Calu3 (cell line): ENCODE data around the gene GPA33. TPM values are rescaled to one million over a fixed set of nuclear protein-coding genes. Genes with fewer than 3 reads are reported as not detected.

Experiments
- BruUV-seq: library from RNA; stranded (reverse); fragments of 400-500 nt; replicated peaks from 2 replicates; lab custom pipeline; 2021; lab: Mats Ljungman, UMichigan
- CTCF ChIA-PET: fragments of 300-600 bp; sonication (Branson Sonifier 250); formaldehyde crosslinking; loops from one replicate; lab custom pipeline; 2022; ENCODE audit warnings: antibody characterized with exemption; lab: Charles Lee
- DNase-seq: peaks from one replicate; pipeline ENCODE4 v3.0.0; 2022
- H3K27ac Mint-ChIP-seq: one replicate; pipeline ENCODE4 v1.8.0; 2022; ENCODE audit warnings: mixed read lengths; ENCODE audit not compliant: unreplicated experiment
- H3K27me3 Mint-ChIP-seq: one replicate; pipeline ENCODE4 v1.8.0; 2022; ENCODE audit warnings: mixed read lengths; ENCODE audit not compliant: unreplicated experiment
- H3K36me3 Mint-ChIP-seq: one replicate; pipeline ENCODE4 v1.8.0; 2022; ENCODE audit warnings: mild to moderate bottlenecking, moderate library complexity, mixed read lengths; ENCODE audit not compliant: insufficient read depth, unreplicated experiment
- H3K4me1 Mint-ChIP-seq: one replicate; pipeline ENCODE4 v1.8.0; 2022; ENCODE audit warnings: mild to moderate bottlenecking, low read depth, mixed read lengths; ENCODE audit not compliant: unreplicated experiment
- H3K4me3 Mint-ChIP-seq: one replicate; pipeline ENCODE4 v1.8.0; 2022; ENCODE audit warnings: mild to moderate bottlenecking, low read depth, moderate library complexity, mixed read lengths; ENCODE audit not compliant: unreplicated experiment
- H3K9me3 Mint-ChIP-seq: one replicate; pipeline ENCODE4 v1.8.0; 2022; ENCODE audit warnings: low read depth, mixed read lengths; ENCODE audit not compliant: unreplicated experiment
- intact Hi-C: fragments of 100-400 bp; cut with micrococcal nuclease; formaldehyde crosslinking; loops from one replicate; pipeline ENCODE4 v1.10.0; 2022; ENCODE audit not compliant: unreplicated experiment
- total RNA-seq: library from RNA; stranded (reverse); gene quantifications from 2 replicates; pipeline ENCODE4 v1.2.3, GENCODE V29; 2022
- TF ChIP-seq, protein P1 (sequence below): fragments of 200-600 bp; IDR thresholded peaks from one replicate; pipeline ENCODE4 v1.8.0; 2022; ENCODE audit warnings: antibody characterized with exemption; ENCODE audit not compliant: unreplicated experiment

Gene GPA33
- total RNA-seq, 1 experiment from 2014 or later: not detected

DNA sequence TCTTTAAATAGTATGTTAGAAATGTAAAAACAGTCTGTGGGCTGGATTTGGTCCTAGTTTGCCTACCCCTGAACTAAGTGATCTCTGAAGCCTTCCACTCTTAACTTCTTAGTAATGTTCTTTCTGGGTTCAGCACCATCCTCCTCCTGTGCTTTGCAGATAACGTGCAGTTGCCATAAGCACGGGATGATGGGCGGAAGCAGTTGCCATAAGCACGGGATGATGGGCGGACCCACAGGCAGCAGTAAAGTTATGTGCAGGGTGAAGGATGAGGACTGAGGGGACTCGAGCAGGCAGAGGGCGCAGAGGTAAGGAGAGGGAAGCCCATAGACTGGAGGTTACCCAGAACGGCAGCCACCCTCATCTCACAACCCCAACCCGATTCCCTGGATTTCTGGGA lies 25.6 kb downstream of the GPA33 start:
- CTCF ChIA-PET: interaction anchor here (0.6 to 1.3 kb wide), 2 partner anchors 156 to 1531 kb away, joined by 3 to 4 read pairs; partner anchors contain the start of gene POU2F1
- intact Hi-C loops: loop anchor here (5.0 to 10.0 kb wide), 2 partner anchors 280 to 468 kb away; no protein-coding TSS in a partner anchor

GRCh38 chr1:167061073-167061464 lies 29.1 kb downstream of the GPA33 start:
- CTCF ChIA-PET: interaction anchor here (1.3 to 6.5 kb wide), 4 partner anchors 60 to 185 kb away, joined by 3 to 221 read pairs (median 6); partner anchors contain the start of genes POU2F1 and TADA1
- Mint-ChIP-seq H3K9me3 (no peaks in the 10 kb centered on the region), H3K27ac (no peak overlapping the region)

More for the DNA sequence above, 25.6 kb downstream of the GPA33 start:
- H3K4me3 Mint-ChIP-seq: no peak overlapping the region
- H3K4me1 Mint-ChIP-seq: peaks cover 17% of the 10 kb centered on the region
- TF ChIP-seq, protein P1, sequence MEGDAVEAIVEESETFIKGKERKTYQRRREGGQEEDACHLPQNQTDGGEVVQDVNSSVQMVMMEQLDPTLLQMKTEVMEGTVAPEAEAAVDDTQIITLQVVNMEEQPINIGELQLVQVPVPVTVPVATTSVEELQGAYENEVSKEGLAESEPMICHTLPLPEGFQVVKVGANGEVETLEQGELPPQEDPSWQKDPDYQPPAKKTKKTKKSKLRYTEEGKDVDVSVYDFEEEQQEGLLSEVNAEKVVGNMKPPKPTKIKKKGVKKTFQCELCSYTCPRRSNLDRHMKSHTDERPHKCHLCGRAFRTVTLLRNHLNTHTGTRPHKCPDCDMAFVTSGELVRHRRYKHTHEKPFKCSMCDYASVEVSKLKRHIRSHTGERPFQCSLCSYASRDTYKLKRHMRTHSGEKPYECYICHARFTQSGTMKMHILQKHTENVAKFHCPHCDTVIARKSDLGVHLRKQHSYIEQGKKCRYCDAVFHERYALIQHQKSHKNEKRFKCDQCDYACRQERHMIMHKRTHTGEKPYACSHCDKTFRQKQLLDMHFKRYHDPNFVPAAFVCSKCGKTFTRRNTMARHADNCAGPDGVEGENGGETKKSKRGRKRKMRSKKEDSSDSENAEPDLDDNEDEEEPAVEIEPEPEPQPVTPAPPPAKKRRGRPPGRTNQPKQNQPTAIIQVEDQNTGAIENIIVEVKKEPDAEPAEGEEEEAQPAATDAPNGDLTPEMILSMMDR: no peak
- H3K36me3 Mint-ChIP-seq: peaks cover 11% of the 10 kb centered on the region
- H3K27me3 Mint-ChIP-seq: no peaks in the 10 kb centered on the region
- BruUV-seq: no TSS peak
- H3K9me3 Mint-ChIP-seq: no peaks in the 10 kb centered on the region
- no peak for DNase-seq
- H3K27ac Mint-ChIP-seq: no peak overlapping the region

GRCh38 chr1:167060141-167061072 lies 29.8 kb downstream of the GPA33 start:
- TF ChIP-seq, protein P1: peak; percentile 17
- DNase-seq: no peak
- BruUV-seq: no TSS peak

More at GRCh38 chr1:167061073-167061464, 29.1 kb downstream of the GPA33 start:
- TF ChIP-seq, protein P1: no peak
- no TSS peak for BruUV-seq
- Mint-ChIP-seq H3K27me3 (no peaks in the 10 kb centered on the region), H3K36me3 (peaks cover 6% of the 10 kb centered on the region), H3K4me3 (no peak overlapping the region), H3K4me1 (peaks cover 17% of the 10 kb centered on the region)
- DNase-seq: no peak
- intact Hi-C loops: loop anchor here (10.0 kb wide), 1 partner anchor 284 kb away; no protein-coding TSS in a partner anchor

GRCh38 chr1:167059809-167060107 lies 30.4 kb downstream of the GPA33 start:
- H3K27me3 Mint-ChIP-seq: no peaks in the 10 kb centered on the region
- TF ChIP-seq, protein P1: no peak
- BruUV-seq: no TSS peak
- CTCF ChIA-PET: interaction anchor here (0.7 to 6.5 kb wide), 11 partner anchors 16 to 183 kb away, joined by 3 to 221 read pairs (median 4); partner anchors contain the start of genes POU2F1 and TADA1
- H3K9me3 Mint-ChIP-seq: no peaks in the 10 kb centered on the region
- intact Hi-C loops: loop anchor here (1.0 to 10.0 kb wide), 3 partner anchors 83 to 582 kb away; no protein-coding TSS in a partner anchor
- no peak overlapping the region for H3K4me3 Mint-ChIP-seq
- H3K4me1 Mint-ChIP-seq: peaks cover 17% of the 10 kb centered on the region
- no peak overlapping the region for H3K27ac Mint-ChIP-seq
- no peak for DNase-seq
- H3K36me3 Mint-ChIP-seq: peaks cover 6% of the 10 kb centered on the region

More at GRCh38 chr1:167060141-167061072, 29.8 kb downstream of the GPA33 start:
- H3K36me3 Mint-ChIP-seq: peaks cover 6% of the 10 kb centered on the region
- no peaks in the 10 kb centered on the region for H3K9me3 Mint-ChIP-seq
- CTCF ChIA-PET: interaction anchor here (0.8 to 6.5 kb wide), 8 partner anchors 49 to 184 kb away, joined by 3 to 221 read pairs (median 6); partner anchors contain the start of genes POU2F1 and TADA1
- intact Hi-C loops: loop anchor here (10.0 kb wide), 1 partner anchor 284 kb away; no protein-coding TSS in a partner anchor
- H3K4me3 Mint-ChIP-seq: no peak overlapping the region
- H3K27ac Mint-ChIP-seq: no peak overlapping the region
- H3K27me3 Mint-ChIP-seq: no peaks in the 10 kb centered on the region
- H3K4me1 Mint-ChIP-seq: peaks cover 17% of the 10 kb centered on the region
